Suprapubic skin (tissue), 3 donors: ENCODE results near the gene DMAC2.
"Not testable (repeated sequence)": the region's sequence is repeated elsewhere in the genome, so short reads cannot be mapped to it uniquely, and the experiment has no call there.

Experiments used
- CTCF ChIP-seq, 2 donors: fragments of 200-600 bp in 1 of 2; fragments of 450-650 bp in 1 of 2; sonication (generic) in 1 of 2; IDR thresholded peaks; one replicate each; pipeline ENCODE4 v1.5.1; 2016 to 2019; ENCODE audit warnings: antibody characterized with exemption in 2 of 2, mild to moderate bottlenecking in 1 of 2, moderate library complexity in 1 of 2
- POLR2AphosphoS5 ChIP-seq, 3 donors: sonication (generic); formaldehyde crosslinking; IDR thresholded peaks; one replicate each; pipeline ENCODE4 v1.6.1; 2017; ENCODE audit warnings: antibody characterized with exemption in 3 of 3

GRCh38 chr19:41381536-41381935, 58.2 kb downstream of the DMAC2 start:
- TF ChIP-seq CTCF, POLR2AphosphoS5 (IDR thresholded peaks at IDR 0.05): not testable (repeated sequence)
